GM21619 (cell line): Measurements from ENCODE around the gene RBM7.
A peak's percentile ranks its signal among the peaks of the same experiment; 100 is the strongest.

Source experiments
- ATAC-seq: cut with Tn5 transposase; IDR thresholded peaks from one replicate; pipeline ENCODE4 v1.9.1; 2021; ENCODE audit not compliant: unreplicated experiment

Gene RBM7, protein sequence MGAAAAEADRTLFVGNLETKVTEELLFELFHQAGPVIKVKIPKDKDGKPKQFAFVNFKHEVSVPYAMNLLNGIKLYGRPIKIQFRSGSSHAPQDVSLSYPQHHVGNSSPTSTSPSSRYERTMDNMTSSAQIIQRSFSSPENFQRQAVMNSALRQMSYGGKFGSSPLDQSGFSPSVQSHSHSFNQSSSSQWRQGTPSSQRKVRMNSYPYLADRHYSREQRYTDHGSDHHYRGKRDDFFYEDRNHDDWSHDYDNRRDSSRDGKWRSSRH

DNA sequence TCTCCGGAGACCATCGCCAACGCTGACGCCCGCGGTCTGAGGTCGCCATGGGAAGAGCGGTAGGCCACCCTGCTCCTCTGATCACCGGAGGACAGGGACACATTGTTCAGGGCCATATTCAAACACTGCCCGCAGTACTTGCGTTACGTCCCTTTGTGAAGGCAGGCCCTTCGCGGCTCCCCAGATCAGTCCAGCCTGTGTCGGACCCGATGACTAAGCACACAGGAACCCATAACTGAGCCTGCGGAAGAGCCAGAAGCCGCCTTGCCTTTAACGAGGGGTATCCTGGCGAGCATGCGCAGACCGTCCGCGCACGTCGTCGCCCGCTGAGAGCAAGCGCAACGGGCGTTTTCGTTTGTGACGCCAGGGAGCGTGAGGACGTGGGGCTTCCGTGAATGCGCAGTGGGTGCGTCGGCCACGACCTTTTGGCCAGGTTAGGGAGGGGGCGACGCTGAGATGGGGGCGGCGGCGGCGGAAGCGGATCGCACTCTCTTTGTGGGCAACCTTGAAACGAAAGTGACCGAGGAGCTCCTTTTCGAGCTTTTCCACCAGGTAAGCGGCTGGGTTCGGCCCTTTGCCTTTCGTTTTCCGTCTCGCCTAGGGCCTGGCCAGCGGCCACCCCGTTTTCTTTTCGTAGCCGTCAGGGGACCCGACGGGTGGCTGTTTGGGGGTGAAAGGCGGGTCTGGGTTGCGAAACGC is at the start of gene RBM7, which contains the start of gene C11orf71:
Gene RBM7 (plus strand): TSS at position 451 of the 699 bp plus-strand sequence. CDS start 6 bp downstream, at position 457.
Gene C11orf71 (minus strand): TSS at position 296 of the 699 bp plus-strand sequence. CDS start 180 bp downstream, at position 116.
- peak; percentile 93 for ATAC-seq

DNA sequence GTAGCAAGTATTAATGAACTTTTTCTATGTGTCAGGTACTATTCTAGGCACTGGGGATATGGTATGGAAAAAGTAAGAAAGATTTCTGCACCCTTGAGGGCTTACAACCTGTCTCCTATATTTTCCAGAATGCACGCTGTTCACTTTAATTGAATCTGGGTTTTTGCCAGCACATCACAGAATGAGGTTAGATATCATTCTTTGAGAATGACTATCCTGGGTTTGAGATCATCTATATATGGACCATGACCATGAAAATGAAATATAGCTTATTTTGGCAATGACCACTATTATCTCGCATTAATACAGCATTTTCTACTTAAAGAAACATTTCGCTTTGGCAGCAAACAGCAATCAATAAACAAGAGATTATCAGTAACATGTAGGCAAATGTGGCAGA is 47.0 kb upstream of the RBM7 start:
- ATAC-seq: no peak

DNA sequence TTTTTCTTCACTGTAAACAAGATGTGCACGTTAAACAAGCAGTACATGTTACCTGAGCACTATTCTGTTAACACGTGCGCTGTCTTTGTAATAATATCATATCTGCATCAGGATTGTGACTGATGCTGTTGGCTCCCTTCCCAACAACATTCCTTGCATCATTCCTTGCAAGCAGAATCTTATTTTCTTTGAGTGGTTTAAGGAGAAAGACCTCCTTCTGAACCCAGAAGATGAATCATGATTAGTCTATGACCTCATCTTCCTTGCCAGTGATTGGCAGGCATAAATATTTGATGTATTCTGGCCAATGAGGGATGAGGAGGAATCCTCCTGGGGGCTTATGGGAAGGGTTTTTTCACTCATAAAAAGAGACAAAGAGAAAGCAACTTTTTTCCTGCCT is 46.4 kb upstream of the RBM7 start:
- ATAC-seq: no peak

DNA sequence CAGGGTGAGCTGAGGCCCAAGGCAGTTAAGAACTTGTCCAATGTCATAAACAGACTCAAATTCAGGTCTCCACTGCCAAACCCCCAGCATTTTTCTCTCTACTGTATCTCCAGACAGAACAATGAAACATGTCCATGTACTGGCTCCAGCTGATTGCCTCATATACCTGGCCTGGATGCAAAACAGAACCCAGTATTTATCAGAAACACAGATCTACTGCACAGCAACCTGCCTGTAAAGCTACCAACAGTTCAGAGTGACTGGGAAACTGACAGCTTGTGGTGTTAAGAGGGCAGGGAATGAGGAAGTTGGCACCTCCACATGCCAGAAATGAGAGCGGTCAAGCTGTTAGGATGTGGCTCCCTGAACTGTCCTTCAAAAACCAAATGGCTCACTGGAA is 41.8 kb upstream of the RBM7 start:
- ATAC-seq: no peak

DNA sequence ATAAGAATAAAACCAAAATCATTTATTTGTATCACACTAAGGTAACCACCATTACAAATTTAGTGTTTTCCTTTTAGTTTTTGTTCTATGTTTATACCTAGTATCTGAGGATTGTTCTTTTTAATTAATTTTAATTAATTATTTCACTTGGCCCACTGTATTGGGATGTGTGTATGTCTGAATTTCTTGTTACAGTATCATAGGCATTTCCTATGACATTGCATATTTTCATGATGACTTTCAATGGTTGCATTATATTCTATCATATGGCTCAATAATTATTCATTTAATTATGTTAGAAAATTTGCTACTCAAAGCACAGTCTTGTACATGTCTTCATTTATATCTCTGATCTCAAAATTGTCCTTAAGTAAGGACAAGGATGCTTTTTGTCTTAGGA is 41.1 kb upstream of the RBM7 start:
- ATAC-seq: no peak

DNA sequence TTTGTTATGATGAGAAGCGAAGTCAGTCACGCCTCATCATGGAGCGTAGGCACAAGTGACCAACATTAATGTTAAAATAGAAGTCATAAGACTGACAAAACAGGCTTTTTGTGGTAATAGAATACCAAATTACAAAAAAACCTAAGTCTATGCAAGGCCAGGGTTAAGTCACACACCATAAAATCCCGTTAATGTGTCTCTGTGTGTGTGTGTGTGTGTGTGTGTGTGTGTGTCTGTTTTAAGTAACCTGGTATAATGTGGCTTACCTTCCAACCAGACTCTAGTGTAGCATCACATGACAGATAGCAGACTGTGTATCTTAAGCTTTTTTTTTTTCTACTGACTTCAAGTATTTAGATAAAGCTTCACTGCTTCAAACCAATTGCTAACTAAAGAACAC is 38.1 kb upstream of the RBM7 start:
- no peak for ATAC-seq

DNA sequence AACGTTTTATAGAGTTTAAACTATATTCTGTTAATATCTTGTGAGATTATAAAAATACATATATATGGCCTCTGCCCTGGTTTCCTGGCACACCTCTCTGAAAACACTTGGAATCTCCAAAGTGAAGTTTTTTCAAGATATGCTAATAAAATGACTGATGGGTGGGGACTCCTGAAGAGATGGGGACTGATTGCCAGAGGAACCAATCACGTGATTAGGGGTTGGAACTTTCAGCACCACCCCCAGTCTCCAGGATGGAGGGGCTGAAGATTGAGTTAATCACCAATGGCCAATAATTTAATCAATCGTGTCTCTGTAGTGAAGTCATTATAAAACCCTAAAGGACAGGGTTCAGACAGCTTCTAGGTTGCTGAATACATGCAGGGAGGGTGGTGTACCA is 37.5 kb upstream of the RBM7 start:
- no peak for ATAC-seq

DNA sequence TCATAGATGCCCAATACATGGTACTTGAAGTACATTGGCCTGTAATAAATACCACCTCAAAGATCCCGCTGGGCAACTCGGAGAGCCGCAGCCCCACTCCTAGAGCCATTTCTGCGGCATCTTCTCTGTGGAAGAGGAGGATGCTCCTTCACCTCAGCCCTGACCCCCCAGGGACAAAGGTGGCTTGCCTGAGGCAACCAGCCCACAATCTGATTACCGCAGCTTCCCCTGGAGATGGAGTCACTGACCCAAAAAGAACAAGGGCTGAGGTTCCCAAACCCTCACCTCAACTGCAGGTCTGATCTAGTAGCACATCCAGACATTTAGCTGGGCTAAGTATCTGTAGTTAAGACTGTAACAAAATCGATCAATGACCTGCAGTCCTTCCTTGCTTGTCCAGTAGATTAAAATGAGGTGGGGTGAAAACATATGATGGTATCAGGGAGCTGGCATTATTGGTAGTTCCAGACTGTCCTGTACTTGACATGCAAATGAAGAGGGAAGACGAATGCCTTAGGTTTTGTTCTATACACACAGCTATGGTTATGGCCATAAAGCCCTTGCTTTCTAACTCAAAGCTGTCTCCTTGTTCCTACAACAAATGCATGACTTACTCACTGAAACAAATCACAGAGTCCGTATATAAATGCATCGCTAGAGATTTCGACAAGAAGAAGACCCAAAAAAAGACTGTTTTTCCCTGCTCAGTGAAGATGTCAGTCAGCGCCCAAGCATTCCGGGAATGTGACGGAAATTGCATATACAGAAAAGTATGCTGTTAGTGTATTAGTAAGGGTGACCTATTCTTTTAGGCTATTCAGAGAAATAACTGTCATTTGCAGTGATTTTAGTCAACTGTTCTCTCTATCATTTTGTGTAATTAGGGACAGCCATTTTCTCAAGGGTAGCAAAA is 33.9 kb upstream of the RBM7 start:
- no peak for ATAC-seq

DNA sequence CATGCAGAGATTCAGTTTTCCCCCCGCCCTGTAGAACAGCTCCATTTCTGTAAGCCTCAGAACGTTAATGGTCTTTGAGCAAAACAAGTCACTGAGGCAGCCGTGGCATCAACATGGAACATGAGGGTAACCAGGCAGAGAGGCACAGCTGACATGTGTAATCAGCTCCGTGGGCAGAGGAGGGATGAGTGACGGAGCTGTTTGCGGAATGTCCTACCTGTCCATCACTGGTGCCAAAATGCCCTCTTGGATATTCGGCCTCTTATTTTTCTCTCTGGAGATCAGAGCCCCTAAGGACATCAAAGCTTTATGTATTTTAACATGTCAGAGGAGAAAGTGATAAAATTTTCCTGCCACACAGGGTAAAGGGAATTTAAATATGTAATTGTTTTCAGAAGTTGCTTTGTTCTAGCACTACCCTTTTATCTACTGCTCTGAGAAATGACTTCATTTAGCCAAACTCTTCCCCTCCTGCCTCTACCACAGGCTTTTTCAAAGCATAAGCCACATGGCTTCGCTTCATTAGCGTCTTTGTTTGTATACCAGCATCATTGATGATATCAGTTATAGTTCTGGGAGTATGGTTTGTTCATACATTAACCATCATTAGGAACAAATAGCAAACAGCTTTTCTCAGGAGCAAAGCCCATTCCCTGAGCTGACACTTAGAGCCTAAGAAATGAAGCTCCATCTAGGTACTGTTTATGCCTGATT is 33.1 kb upstream of the RBM7 start:
- ATAC-seq: no peak

DNA sequence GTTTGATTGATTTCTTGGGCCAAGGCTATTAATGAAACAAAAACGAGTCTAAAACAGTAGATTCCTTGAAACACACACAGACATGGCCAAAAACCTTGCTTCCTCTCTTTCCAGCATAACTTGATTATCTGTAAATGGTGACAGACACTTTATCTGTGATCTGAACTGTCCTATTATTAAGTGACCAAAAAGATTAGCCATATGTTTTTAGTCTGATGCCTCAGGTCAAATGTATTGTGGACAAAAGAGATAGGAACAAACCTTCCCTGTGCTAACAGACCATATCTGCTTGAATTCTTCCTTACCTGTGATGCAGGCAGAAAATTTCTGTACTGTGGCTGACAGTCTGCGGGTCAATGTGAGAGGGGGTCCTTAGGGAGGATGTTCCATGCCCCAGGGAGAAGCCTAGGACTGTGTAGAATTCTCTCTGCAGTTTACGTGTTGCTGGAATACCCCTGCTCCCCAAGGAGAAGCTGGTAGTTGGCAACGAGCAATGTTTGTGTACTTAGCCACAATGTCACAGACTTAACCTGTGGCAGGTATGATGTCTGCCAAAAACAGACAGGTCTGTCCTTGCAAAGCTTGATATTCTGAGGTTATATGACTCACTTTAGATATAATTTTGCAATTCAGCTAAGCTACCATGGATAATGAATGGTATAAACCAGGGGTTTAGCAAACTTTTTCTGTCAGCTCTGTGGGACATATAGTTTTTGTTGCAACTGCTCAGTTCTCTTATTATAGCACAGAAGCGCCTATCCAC is 31.4 kb upstream of the RBM7 start:
- ATAC-seq: no peak

DNA sequence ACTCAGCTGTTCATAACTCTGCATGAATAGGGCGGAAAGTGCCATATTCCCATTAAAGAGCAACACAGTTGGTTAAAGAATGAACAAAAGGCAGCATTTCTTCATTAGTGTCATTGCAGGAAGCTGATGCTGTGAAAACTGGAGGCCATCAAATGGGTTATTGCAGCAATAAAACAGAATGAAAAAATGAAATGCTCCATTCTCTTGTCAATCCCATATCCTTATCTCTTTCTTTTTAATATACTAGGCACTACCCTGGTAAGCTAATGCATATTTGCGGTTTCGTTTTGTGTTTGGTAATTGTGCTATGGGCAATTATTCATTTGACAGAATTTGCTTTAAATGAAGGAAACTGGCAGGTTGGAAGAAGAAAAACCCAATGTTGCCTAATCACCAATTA is 25.4 kb upstream of the RBM7 start:
- no peak for ATAC-seq

DNA sequence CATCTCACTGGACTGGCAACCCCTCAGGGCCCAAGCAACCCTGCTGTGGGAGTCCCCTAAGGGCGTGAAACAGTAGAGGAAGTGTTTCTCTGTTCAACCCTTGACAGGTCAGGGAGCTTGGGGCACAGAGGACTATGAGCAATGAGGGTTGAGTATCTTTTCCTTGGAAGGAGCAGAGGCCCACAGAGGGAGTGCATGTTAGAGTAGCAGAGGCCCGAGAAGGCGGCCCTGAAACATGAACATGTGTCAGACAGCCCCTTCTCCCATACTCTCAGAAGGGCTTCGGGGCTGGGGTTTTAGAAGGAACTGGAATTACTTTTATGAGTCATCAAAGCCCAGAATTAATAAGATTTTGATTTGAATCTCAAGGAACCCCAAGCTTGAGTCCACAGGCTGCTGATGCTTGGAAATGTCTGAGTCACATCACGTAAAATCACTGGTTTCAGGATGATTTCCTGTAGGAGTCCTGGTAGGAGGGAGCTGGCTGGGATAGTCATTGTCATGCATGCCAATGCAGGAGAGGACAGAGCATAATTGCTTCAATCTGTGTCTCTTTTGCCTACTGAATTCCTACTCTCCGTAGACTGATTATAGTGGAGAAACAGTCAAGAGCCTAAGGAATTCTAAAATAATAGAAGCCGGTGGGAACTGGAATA is 22.7 kb upstream of the RBM7 start:
- ATAC-seq: no peak

DNA sequence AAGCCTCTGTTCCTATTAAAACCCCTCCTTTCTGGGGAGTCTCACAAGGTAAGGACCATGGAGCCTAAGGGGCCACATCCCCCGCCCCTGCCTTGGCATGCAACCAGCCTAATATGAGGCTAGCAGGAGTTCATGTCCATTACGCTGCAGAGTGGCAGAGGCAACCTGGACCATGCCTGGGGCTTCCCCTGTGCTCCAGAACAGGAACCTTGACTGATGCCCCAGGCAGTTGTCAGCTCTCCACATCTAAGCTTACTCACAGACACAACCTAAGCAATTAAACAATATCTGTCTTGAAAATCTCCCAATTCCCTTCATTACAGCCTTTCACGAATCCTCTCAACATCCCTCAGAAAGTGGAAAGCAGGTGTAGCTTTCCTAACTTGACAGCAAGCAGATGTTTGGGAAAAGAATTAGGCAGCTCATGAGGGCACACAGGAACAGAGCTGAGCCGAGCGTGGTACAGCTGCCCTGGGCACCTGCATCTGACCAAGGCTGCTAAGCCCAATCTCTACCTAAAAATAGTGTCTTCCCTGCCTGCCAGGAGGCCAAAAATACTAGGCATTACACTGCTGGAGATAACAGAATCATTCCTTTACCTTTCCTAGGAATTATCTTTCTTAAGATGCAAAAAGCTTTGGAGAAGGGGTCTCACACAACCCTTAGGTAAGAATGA is 20.9 kb upstream of the RBM7 start:
- ATAC-seq: no peak

DNA sequence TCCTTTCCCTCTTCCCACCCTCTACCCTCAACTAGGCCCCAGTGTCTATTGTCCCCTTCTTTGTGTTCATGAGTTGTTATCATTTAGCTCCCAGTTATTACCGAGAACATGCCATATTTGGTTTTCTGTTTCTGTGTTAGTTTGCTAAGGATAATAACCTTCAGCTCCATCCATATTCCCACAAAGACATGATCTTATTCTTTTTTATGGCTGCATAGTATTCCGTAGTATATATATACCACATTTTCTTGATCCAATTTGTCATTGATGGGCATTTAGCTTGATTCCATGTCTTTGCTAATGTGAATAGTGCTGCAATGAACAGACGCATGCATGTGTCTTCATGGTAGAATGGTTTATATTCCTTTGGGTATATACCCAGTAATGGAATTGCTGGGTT is 18.0 kb upstream of the RBM7 start:
- no peak for ATAC-seq

DNA sequence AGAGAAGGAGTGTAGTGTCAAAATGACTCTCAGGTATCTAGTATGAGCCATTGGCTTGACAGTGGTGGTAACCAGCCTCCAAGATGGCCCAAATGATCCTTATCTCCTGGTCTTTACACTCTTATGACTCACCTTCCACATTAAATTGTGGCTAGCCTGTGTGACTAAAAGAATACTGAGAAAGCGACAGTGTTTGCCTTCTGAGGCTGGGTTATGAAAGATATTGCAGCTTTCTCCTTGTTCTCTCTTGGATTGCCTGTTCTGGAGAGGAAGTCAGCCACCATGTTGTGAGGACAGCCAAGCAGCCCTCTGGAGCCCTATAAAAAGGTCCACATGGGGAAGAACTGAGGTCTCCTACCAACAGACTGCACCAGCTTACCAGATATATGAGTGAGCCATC is 16.0 kb upstream of the RBM7 start:
- ATAC-seq: no peak

DNA sequence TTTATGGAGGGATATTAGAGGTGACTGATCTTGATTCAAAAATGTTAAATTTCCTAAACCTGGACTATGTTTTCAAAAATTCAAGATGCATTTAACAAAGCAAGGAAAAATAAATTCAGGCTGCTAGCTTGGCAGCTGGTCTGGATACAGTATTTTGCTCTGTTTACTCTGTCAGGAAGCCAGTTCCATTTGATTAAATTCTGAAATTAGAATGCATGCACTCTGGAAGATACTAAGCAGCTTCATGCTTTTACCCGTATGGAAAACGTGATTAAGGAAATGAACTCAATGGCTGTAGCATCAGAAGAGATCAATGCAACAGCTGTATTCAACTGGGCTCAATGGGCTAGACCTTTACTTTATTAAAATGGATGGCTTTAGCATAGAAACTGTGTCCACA is 14.3 kb upstream of the RBM7 start:
- no peak for ATAC-seq

DNA sequence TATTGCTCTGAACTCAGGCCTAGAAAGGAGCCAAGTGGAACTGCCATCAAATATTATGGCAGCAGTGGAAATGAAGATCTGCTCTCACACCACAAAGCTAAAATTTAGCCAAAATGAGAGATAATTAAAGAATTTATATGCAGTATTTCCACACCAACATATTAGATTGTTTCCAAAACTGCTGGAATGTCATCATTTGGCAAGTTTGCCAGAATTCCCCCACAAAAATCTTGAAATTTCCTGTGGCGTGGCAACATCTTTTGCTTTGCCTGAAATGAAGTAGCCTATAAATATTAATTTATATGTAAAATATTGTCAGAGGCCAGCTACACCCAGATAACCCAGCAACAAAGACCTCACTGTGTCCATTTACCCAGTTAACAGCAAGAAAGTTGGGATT is 13.9 kb upstream of the RBM7 start:
- no peak for ATAC-seq

DNA sequence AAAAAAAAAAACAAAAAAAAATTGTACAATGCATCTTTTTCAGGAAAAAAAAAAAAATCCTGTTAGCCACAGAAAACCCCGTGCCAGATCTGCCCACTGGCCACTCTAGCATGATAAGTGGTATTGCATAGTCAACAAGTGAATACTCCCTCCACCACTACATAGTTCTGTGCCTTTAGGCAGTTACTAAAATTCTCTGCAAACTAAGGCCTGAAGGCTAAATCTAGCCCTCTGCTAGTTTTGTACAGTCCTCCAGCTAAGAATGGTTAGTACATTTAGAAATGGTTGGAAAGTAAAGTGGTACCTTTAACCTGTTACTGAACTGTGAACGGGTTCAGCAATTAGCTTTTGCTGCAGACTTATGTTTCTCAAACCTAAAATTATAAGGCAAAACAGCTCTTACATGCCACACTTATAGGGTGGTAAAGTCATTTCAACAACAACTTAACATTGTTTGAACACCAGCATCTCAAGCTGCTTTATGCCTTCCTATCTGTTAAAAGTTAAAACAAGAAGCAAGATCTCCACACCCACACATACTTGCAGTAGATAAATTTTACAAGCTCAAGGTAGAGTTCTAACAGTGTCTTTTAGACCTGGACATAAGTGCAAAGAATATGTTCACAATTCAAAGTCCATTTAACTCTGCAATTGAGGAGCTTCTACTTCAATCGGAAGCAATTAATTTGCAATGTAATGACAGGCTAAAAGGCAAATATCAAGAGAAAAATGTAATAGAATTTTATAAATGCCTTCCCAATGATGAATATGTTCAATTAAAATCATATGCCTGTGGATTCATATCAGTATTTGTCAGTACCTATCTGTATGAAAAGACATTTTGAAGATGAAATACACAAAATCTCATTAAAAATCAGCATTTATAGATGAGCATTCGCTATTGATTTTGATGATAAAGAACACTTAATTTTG is 7.5 kb upstream of the RBM7 start:
- no peak for ATAC-seq
